Endothelial cell of umbilical vein (primary cell): ENCODE data around the gene SETBP1. TPM values are rescaled to one million over a fixed set of nuclear protein-coding genes. Genes with fewer than 3 reads are reported as not detected.

ENCODE experiments used
- BruUV-seq: library from RNA; stranded (reverse); fragments of 400-500 nt; replicated peaks from 2 replicates; lab custom pipeline; 2021; lab: Mats Ljungman, UMichigan
- CTCF ChIA-PET: fragments of 300-600, 350-600 bp; sonication (Branson Sonifier 250); formaldehyde crosslinking; loops from one replicate; lab custom pipeline; 2021; ENCODE audit warnings: antibody characterized with exemption, inconsistent platforms; lab: Charles Lee
- POLR2A ChIA-PET: fragments of 300-600, 350-600 bp; sonication (Branson Sonifier 250); formaldehyde crosslinking; loops from one replicate; lab custom pipeline; 2021; ENCODE audit warnings: antibody characterized with exemption, inconsistent platforms; lab: Charles Lee
- DNase-seq: peaks from one replicate; pipeline ENCODE4 v3.0.0-alpha.2; 2011; ENCODE audit warnings: low read depth, low spot score
- FAIRE-seq: peaks from 2 replicates; lab custom pipeline; 2011; peaks lifted over from hg19 to GRCh38; lab: Jason Lieb, UNC
- H2AFZ ChIP-seq: 2 replicates; pipeline ENCODE4 v1.6.0; 2012; ENCODE audit warnings: low read depth, low read length, control low read depth, inconsistent platforms
- H3K27ac ChIP-seq: 2 replicates; pipeline ENCODE4 v1.5.1; 2011; ENCODE audit warnings: low read depth, mild to moderate bottlenecking, control low read depth, low read length, moderate library complexity; ENCODE audit not compliant: insufficient read depth
- H3K27me3 ChIP-seq, 2 experiments: 2 replicates each; pipeline versions ENCODE4 v1.6.0 to v1.6.1; 2011; ENCODE audit warnings: low read length in 2 of 2, mixed read lengths in 1 of 2; ENCODE audit not compliant: control insufficient read depth in 2 of 2, insufficient read depth in 2 of 2
- H3K36me3 ChIP-seq, 2 experiments: 2 replicates in 1 of 2; 3 replicates in 1 of 2; pipeline ENCODE4 v1.5.1; 2011; ENCODE audit warnings: low read length in 2 of 2, mild to moderate bottlenecking in 1 of 2, moderate library complexity in 1 of 2; ENCODE audit not compliant: control insufficient read depth in 2 of 2, insufficient read depth in 2 of 2; ENCODE audit errors: extremely low read depth in 1 of 2
- H3K4me1 ChIP-seq: 3 replicates; pipeline ENCODE4 v1.5.1; 2011; ENCODE audit warnings: mild to moderate bottlenecking, low read length; ENCODE audit not compliant: control insufficient read depth, insufficient read depth; ENCODE audit errors: extremely low read depth
- H3K4me2 ChIP-seq: 2 replicates; pipeline ENCODE4 v1.6.1; 2011; ENCODE audit warnings: low read length, control low read depth, mixed read lengths; ENCODE audit not compliant: insufficient read depth
- H3K4me3 ChIP-seq, 3 experiments: fragments of 200-600 bp in 1 of 3; sonication (generic), shearing (Covaris generic) in 1 of 3; replicated peaks in 1 of 3; 2 replicates each; pipeline ENCODE4 v1.5.1; 2011 to 2016; ENCODE audit warnings: control low read depth in 3 of 3, low read length in 3 of 3, mild to moderate bottlenecking in 2 of 3, inconsistent platforms in 1 of 3, low read depth in 1 of 3, moderate library complexity in 1 of 3; ENCODE audit not compliant: insufficient read depth in 1 of 3
- H3K79me2 ChIP-seq: 2 replicates; pipeline ENCODE4 v1.6.0; 2012; ENCODE audit warnings: low read length, inconsistent platforms; ENCODE audit not compliant: control insufficient read depth, insufficient read depth
- H3K9ac ChIP-seq: replicated peaks from 2 replicates; pipeline ENCODE3; 2011; ENCODE audit warnings: low read length, control low read depth; ENCODE audit not compliant: insufficient read depth; ENCODE audit errors: extremely low read depth
- H3K9me1 ChIP-seq: replicated peaks from 3 replicates; pipeline ENCODE4 v1.6.0; 2011; ENCODE audit warnings: mild to moderate bottlenecking, low read length; ENCODE audit not compliant: control insufficient read depth, insufficient read depth; ENCODE audit errors: extremely low read depth
- H3K9me3 ChIP-seq: replicated peaks from 2 replicates; pipeline ENCODE4 v1.5.1; 2012; ENCODE audit warnings: low read length, inconsistent platforms; ENCODE audit not compliant: control insufficient read depth, insufficient read depth
- H4K20me1 ChIP-seq: replicated peaks from 2 replicates; pipeline ENCODE3; 2011; ENCODE audit warnings: mild to moderate bottlenecking, low read length; ENCODE audit not compliant: control insufficient read depth, insufficient read depth; ENCODE audit errors: extremely low read depth
- EZH2 ChIP-seq: IDR thresholded peaks from 2 replicates; pipeline ENCODE4 v1.6.1; 2012; ENCODE audit warnings: borderline replicate concordance, low read depth, mild to moderate bottlenecking, moderate library complexity, low read length, inconsistent platforms; ENCODE audit not compliant: severe bottlenecking
- FOS ChIP-seq: IDR thresholded peaks from 2 replicates; pipeline ENCODE4 v1.6.1; 2011; ENCODE audit warnings: mild to moderate bottlenecking, low read length, moderate library complexity, borderline replicate concordance; ENCODE audit not compliant: insufficient read depth
- GATA2 ChIP-seq: IDR thresholded peaks from 2 replicates; pipeline ENCODE4 v1.7.0; 2011; ENCODE audit warnings: low read depth, mild to moderate bottlenecking, moderate library complexity, mixed read lengths, low read length; ENCODE audit not compliant: insufficient read length, insufficient read depth
- JUN ChIP-seq: IDR thresholded peaks from 2 replicates; pipeline ENCODE4 v1.6.1; 2011; ENCODE audit warnings: borderline replicate concordance, low read depth; ENCODE audit not compliant: insufficient read length, insufficient read depth
- MYC ChIP-seq: IDR thresholded peaks from one replicate; pipeline ENCODE4 v1.6.1; 2011; ENCODE audit warnings: mild to moderate bottlenecking, low read depth, low read length
- POLR2A ChIP-seq: IDR thresholded peaks from 2 replicates; pipeline ENCODE4 v1.6.1; 2012; ENCODE audit warnings: low read depth, mild to moderate bottlenecking, control low read depth, low read length
- POLR2AphosphoS5 ChIP-seq: IDR thresholded peaks from 2 replicates; pipeline ENCODE4 v1.6.1; 2012; ENCODE audit warnings: low read depth, mild to moderate bottlenecking, control low read depth, low read length, moderate library complexity; ENCODE audit not compliant: insufficient read depth
- dilution Hi-C: fragments of 300-500 bp; cut with MboI; formaldehyde crosslinking; loops from one replicate; pipeline ENCODE4 v1.15.0; 2019; ENCODE audit warnings: low sequenced_read_pairs; ENCODE audit not compliant: extremely low pct_ligation_motif_present
- intact Hi-C: fragments of 100-400 bp; cut with micrococcal nuclease; formaldehyde crosslinking; loops from one replicate; pipeline ENCODE4 v1.10.0; 2022
- polyA plus RNA-seq, 4 experiments: library from polyadenylated mRNA; depleted of rRNA in 3 of 4; stranded (reverse) in 3 of 4; unstranded in 1 of 4; fragments of >200 nt; gene quantifications; 2 replicates each; pipeline versions ENCODE4 v1.2.1 to v1.2.3, GENCODE V29; 2011 to 2012; ENCODE audit warnings: missing spikeins in 1 of 4
- total RNA-seq: library from RNA; stranded (reverse); gene quantifications from 2 replicates; pipeline ENCODE4 v1.2.3, GENCODE V29; 2021
- TF ChIP-seq, protein P1 (sequence below), 2 donors: IDR thresholded peaks; 1 replicate in 1 of 2; 2 replicates in 1 of 2; pipeline ENCODE4 v1.5.1; 2011; ENCODE audit warnings: low read length in 2 of 2, mild to moderate bottlenecking in 2 of 2, moderate library complexity in 2 of 2, control low read depth in 1 of 2, inconsistent platforms in 1 of 2, low read depth in 1 of 2; ENCODE audit not compliant: insufficient read depth in 1 of 2; ENCODE audit errors: extremely low read depth in 1 of 2
- TF ChIP-seq, protein P2 (sequence below): IDR thresholded peaks from 2 replicates; pipeline ENCODE4 v1.6.1; 2011; ENCODE audit not compliant: insufficient read depth, insufficient read length

The SETBP1 gene
- total and polyA plus RNA-seq, 2 donors (not counting 3 experiments of a cell fraction or from before 2014, with no cell fraction given) = 0.76 to 3.1 TPM

DNA sequence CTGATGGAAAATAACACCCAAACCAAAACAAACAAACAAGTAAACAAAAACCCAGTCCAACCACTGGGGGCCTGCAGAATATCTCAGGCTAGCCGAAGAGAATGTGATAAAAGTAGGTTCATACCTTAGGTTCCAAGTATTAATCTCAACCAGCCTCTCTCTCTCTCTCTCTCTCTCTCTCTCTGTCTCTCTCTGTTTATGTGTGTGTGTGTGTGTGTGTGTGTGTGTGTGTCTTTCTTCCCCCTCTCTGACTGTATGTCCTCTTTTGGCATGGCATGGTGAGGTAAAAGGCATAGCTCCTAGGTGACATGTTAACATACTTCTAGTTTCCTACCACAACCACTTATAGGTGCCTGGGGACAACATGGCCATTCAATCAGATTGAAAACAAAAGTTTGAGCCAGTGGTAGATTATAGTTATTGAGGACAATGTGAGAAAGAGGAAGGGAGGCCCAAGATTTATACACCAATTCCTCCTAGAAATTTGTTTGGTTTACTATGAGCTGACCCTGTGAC, 93.0 kb downstream of the SETBP1 start:
- TF ChIP-seq POLR2A = no peak
- no peak for TF ChIP-seq POLR2AphosphoS5
- no peak for TF ChIP-seq MYC
- TF ChIP-seq FOS = no peak
- TF ChIP-seq, protein P1, sequence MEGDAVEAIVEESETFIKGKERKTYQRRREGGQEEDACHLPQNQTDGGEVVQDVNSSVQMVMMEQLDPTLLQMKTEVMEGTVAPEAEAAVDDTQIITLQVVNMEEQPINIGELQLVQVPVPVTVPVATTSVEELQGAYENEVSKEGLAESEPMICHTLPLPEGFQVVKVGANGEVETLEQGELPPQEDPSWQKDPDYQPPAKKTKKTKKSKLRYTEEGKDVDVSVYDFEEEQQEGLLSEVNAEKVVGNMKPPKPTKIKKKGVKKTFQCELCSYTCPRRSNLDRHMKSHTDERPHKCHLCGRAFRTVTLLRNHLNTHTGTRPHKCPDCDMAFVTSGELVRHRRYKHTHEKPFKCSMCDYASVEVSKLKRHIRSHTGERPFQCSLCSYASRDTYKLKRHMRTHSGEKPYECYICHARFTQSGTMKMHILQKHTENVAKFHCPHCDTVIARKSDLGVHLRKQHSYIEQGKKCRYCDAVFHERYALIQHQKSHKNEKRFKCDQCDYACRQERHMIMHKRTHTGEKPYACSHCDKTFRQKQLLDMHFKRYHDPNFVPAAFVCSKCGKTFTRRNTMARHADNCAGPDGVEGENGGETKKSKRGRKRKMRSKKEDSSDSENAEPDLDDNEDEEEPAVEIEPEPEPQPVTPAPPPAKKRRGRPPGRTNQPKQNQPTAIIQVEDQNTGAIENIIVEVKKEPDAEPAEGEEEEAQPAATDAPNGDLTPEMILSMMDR (IDR thresholded peaks at IDR 0.05; ENCODE audit: extremely low read depth in 1 of 2, insufficient read depth in 1 of 2, low read depth in 1 of 2, low read length in 2 of 2) = no peak
- TF ChIP-seq EZH2 = no peak
- TF ChIP-seq, protein P2, sequence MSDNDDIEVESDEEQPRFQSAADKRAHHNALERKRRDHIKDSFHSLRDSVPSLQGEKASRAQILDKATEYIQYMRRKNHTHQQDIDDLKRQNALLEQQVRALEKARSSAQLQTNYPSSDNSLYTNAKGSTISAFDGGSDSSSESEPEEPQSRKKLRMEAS = no peak
- no peak for TF ChIP-seq GATA2
- no peak for TF ChIP-seq JUN
- Histone ChIP-seq H3K9me3 (no peaks in the 10 kb centered on the region), H3K27me3 (no peaks in the 10 kb centered on the region), H3K36me3 (no peaks in the 10 kb centered on the region), H3K4me2 (no peak overlapping the region), H3K27ac (no peak overlapping the region), H3K4me1 (no peaks in the 10 kb centered on the region), H2AFZ (no peak overlapping the region), H3K4me3 (no peak overlapping the region), H3K9ac (no peak overlapping the region), H3K79me2 (no peaks in the 10 kb centered on the region), H4K20me1 (no peaks in the 10 kb centered on the region), H3K9me1 (no peaks in the 10 kb centered on the region)
- BruUV-seq = no TSS peak
- FAIRE-seq (no peak), DNase-seq (no peak)
- dilution Hi-C loops = no loop called here
- intact Hi-C loops = no loop called here
- ChIA-PET CTCF (no interaction called here), POLR2A (no interaction called here)
